CD8-positive, alpha-beta memory T cell (primary cell): Measurements from ENCODE around the gene TRIM47. TPM values are rescaled to one million over a fixed set of nuclear protein-coding genes. Genes with fewer than 3 reads are reported as not detected.
A peak's percentile ranks its signal among the peaks of the same experiment; 100 is the strongest.

Experiments
- CTCF ChIA-PET: fragments of 350-600 bp; sonication (Branson Sonifier 250); formaldehyde crosslinking; loops from one replicate; lab custom pipeline; 2021; ENCODE audit warnings: antibody characterized with exemption; lab: Charles Lee
- POLR2A ChIA-PET: fragments of 350-600 bp; sonication (Branson Sonifier 250); formaldehyde crosslinking; loops from one replicate; lab custom pipeline; 2021; ENCODE audit warnings: antibody characterized with exemption; lab: Charles Lee
- DNase-seq, 5 donors: peaks; one replicate each; pipeline versions ENCODE4 v3.0.0 to v3.0.0-alpha.2; 2020 to 2022; ENCODE audit warnings: mixed read lengths in 1 of 5
- H3K27ac ChIP-seq: one replicate; pipeline ENCODE4 v1.7.0; 2013; ENCODE audit warnings: low read depth, mild to moderate bottlenecking, low read length, moderate library complexity
- H3K27me3 ChIP-seq: 2 replicates; pipeline ENCODE4 v1.7.0; 2013; ENCODE audit warnings: low read length, mild to moderate bottlenecking; ENCODE audit not compliant: insufficient read depth, poor library complexity, severe bottlenecking
- H3K36me3 ChIP-seq: 2 replicates; pipeline ENCODE4 v1.7.0; 2013; ENCODE audit warnings: mild to moderate bottlenecking, low read length, moderate library complexity; ENCODE audit not compliant: insufficient read depth
- H3K4me1 ChIP-seq: 2 replicates; pipeline ENCODE4 v1.7.0; 2013; ENCODE audit warnings: mild to moderate bottlenecking, low read length, moderate library complexity; ENCODE audit not compliant: insufficient read depth
- H3K4me3 ChIP-seq: 2 replicates; pipeline ENCODE4 v1.7.0; 2013; ENCODE audit warnings: mild to moderate bottlenecking, low read length
- H3K9me3 ChIP-seq: 2 replicates; pipeline ENCODE4 v1.7.0; 2013; ENCODE audit warnings: mild to moderate bottlenecking, low read length
- H3K27ac Mint-ChIP-seq, 8 donors: one replicate each; pipeline ENCODE4 v1.8.0; 2020 to 2021; ENCODE audit warnings: mixed read lengths in 8 of 8, mild to moderate bottlenecking in 6 of 8, inconsistent platforms in 3 of 8, moderate library complexity in 3 of 8
- H3K27me3 Mint-ChIP-seq, 2 donors: one replicate each; pipeline ENCODE4 v1.8.0; 2020 to 2021; ENCODE audit warnings: mixed read lengths in 2 of 2, mild to moderate bottlenecking in 1 of 2, moderate library complexity in 1 of 2
- H3K36me3 Mint-ChIP-seq, 3 donors: one replicate each; pipeline ENCODE4 v1.8.0; 2020 to 2021; ENCODE audit warnings: mixed read lengths in 3 of 3, inconsistent platforms in 1 of 3, mild to moderate bottlenecking in 1 of 3
- H3K4me1 Mint-ChIP-seq, 3 donors: one replicate each; pipeline ENCODE4 v1.8.0; 2020 to 2021; ENCODE audit warnings: mixed read lengths in 3 of 3, inconsistent platforms in 1 of 3, mild to moderate bottlenecking in 1 of 3
- H3K4me3 Mint-ChIP-seq, 7 donors: one replicate each; pipeline ENCODE4 v1.8.0; 2020 to 2021; ENCODE audit warnings: mixed read lengths in 7 of 7, mild to moderate bottlenecking in 6 of 7, moderate library complexity in 4 of 7, inconsistent platforms in 2 of 7
- H3K9me3 Mint-ChIP-seq, 5 donors: one replicate each; pipeline ENCODE4 v1.8.0; 2020 to 2022; ENCODE audit warnings: mixed read lengths in 5 of 5, mild to moderate bottlenecking in 3 of 5, moderate library complexity in 2 of 5, inconsistent platforms in 1 of 5
- polyA plus RNA-seq: library from polyadenylated mRNA; unstranded; fragments of 300-500 nt; fragmentation: Illumina TruSeq; gene quantifications from one replicate; pipeline ENCODE4 v1.2.3, GENCODE V29; 2021
- total RNA-seq, 2 experiments: library from RNA; stranded (reverse); gene quantifications; one replicate each; pipeline ENCODE4 v1.2.3, GENCODE V29; 2021

The TRIM47 gene
- total and polyA plus RNA-seq, 3 experiments from 2014 or later: 12.6 to 17.6 (median 14.1) TPM

DNA sequence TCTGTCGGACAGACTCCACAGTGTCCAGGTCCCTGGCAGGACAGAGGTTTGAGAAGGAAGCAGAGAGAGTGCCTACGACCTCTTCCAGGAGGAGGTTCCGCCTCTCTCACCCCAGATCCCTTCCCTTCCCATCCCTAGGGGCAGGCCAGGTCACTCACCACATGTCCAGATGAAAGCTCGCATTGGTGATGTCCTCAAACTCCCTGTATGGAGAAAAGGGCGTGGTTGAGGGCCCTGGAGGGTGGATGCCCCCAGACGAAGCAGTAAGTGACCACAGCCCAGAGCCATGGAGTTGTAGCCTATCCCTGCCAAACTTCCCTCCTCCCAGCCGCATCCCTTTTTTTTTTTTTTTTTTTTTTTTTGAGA, 37.6 kb downstream of the TRIM47 start:
- H3K4me1 Mint-ChIP-seq: peaks cover 5 to 36% (median 9%) of the 10 kb centered on the region in 3 donors
- ChIA-PET POLR2A (interaction anchor here (0.7 to 0.8 kb wide), 2 partner anchors 12 to 64 kb away, joined by 3 to 6 read pairs; no protein-coding TSS in a partner anchor), CTCF (interaction anchor here (1.3 to 1.5 kb wide), 2 partner anchors 26 to 58 kb away, joined by 3 to 4 read pairs; no protein-coding TSS in a partner anchor)
- H3K27me3 Mint-ChIP-seq: no peaks in the 10 kb centered on the region
- peaks cover 0 to 63% (median 0%) of the 10 kb centered on the region in 3 donors for H3K36me3 Mint-ChIP-seq
- H3K27ac ChIP-seq: no peak overlapping the region
- no peaks in the 10 kb centered on the region for H3K9me3 ChIP-seq
- H3K9me3 Mint-ChIP-seq: no peaks in the 10 kb centered on the region
- H3K4me1 ChIP-seq: peaks cover 27% of the 10 kb centered on the region
- H3K4me3 Mint-ChIP-seq: peak overlapping the region in 3 of 7 donors; percentile 43 to 63 (median 56)
- H3K27ac Mint-ChIP-seq: peak overlapping the region in 2 of 8 donors; percentile 33 to 75
- peaks cover 31% of the 10 kb centered on the region for H3K36me3 ChIP-seq
- no peak overlapping the region for H3K4me3 ChIP-seq
- DNase-seq: no peak
- H3K27me3 ChIP-seq: no peaks in the 10 kb centered on the region

DNA sequence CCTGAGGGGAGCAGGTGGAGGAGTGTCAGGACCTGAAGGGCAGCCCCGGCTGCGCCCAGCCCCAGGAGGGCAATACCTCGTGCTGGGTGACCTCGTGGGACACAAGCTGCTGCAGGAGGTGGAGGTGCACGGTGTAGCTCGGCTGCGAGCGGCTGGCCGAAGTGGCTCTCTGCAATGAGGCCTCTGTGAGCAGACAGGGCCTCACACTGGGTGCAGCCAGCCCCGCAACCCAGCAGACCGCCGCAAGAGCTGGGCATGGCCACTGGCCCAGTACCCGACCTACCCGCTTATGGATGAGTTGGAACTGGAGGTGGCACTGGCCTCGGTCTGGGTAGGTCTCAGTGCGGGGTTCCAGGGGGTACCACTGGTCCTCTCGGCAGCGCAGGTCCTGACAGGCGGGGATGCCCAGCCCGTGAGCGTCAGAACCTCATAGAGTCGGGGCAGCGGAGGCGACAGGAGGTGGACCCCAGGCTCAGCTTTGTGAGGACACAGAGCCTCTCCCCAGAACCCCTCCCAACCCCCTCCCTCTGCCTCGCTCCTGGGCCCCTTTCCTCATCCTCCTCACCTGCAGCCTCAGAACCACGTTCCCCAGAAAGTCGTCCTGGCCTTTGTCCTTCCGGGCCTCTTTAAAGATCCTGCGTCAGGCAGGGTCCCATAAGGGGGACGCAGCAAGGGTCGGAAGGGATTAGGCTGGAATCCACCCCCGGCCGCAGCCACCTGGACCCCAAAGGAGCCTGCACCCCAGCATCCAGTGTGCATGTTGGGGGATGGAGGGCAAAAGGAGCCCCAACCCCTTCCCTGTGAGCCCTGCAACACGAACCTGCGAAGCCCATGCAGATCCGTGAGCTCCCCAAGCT, 38.2 kb downstream of the TRIM47 start:
- no peaks in the 10 kb centered on the region for H3K9me3 ChIP-seq
- H3K36me3 ChIP-seq: peaks cover 37% of the 10 kb centered on the region
- Mint-ChIP-seq H3K4me1 (peaks cover 5 to 32% (median 7%) of the 10 kb centered on the region in 3 donors), H3K4me3 (no peak overlapping the region), H3K27ac (peak overlapping the region in 3 of 8 donors; percentile 33 to 52 (median 41)), H3K27me3 (no peaks in the 10 kb centered on the region), H3K36me3 (peaks cover 0 to 60% (median 0%) of the 10 kb centered on the region in 3 donors), H3K9me3 (no peaks in the 10 kb centered on the region)
- no peak for DNase-seq
- no peak overlapping the region for H3K4me3 ChIP-seq
- H3K27ac ChIP-seq: no peak overlapping the region
- H3K27me3 ChIP-seq: no peaks in the 10 kb centered on the region
- ChIA-PET POLR2A (interaction anchor here (0.7 to 1.0 kb wide), 4 partner anchors 8 to 87 kb away, joined by 3 to 7 read pairs (median 4); no protein-coding TSS in a partner anchor), CTCF (interaction anchor here (1.2 to 1.5 kb wide), 3 partner anchors 8 to 57 kb away, joined by 3 to 4 read pairs (median 4); no protein-coding TSS in a partner anchor)
- peaks cover 22% of the 10 kb centered on the region for H3K4me1 ChIP-seq

DNA sequence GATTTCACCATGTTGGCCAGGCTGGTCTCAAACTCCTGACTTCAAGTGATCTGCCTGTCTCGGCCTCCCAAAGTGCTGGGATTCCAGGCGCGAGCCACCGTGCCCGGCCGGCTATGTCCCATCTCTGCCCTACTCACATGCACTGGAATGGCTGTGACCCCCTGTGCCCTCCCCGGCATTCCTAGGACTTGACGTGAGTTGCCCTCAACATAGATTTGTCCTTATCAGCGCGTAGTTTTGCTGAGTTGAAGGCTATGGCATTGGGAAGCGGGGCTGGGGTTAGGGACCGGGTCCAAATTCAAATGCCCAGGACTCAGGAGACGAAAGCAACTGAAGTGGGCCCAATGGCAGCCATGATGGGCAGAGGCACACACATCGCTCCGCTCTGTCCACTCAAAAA, 40.0 kb downstream of the TRIM47 start:
- POLR2A ChIA-PET: no interaction called here
- Mint-ChIP-seq H3K9me3 (no peaks in the 10 kb centered on the region), H3K36me3 (peaks cover 0 to 73% (median 3%) of the 10 kb centered on the region in 3 donors), H3K4me3 (no peak overlapping the region), H3K4me1 (peaks cover 17 to 37% (median 17%) of the 10 kb centered on the region in 3 donors), H3K27ac (peak overlapping the region in 5 of 8 donors; percentile 32 to 93 (median 63)), H3K27me3 (no peaks in the 10 kb centered on the region)
- no peak for DNase-seq
- no peaks in the 10 kb centered on the region for H3K9me3 ChIP-seq
- peaks cover 30% of the 10 kb centered on the region for H3K4me1 ChIP-seq
- no peak overlapping the region for H3K27ac ChIP-seq
- H3K27me3 ChIP-seq: no peaks in the 10 kb centered on the region
- H3K36me3 ChIP-seq: peaks cover 55% of the 10 kb centered on the region
- CTCF ChIA-PET: interaction anchor here (1.6 kb wide), 1 partner anchor 11 kb away, joined by 3 read pairs; no protein-coding TSS in a partner anchor
- no peak overlapping the region for H3K4me3 ChIP-seq

- Histone ChIP-seq H3K9me3 (no peaks in the 10 kb centered on the region), H3K36me3 (peaks cover 56% of the 10 kb centered on the region), H3K4me1 (peaks cover 34% of the 10 kb centered on the region), H3K27me3 (no peaks in the 10 kb centered on the region), H3K27ac (no peak overlapping the region), H3K4me3 (no peak overlapping the region)
- Mint-ChIP-seq H3K4me3 (no peak overlapping the region), H3K9me3 (no peaks in the 10 kb centered on the region), H3K27ac (peak overlapping the region in 6 of 8 donors; percentile 52 to 93 (median 68)), H3K4me1 (peaks cover 18 to 39% (median 22%) of the 10 kb centered on the region in 3 donors), H3K36me3 (peaks cover 0 to 74% (median 4%) of the 10 kb centered on the region in 3 donors), H3K27me3 (no peaks in the 10 kb centered on the region)
- POLR2A ChIA-PET: no interaction called here
- no peak for DNase-seq
- CTCF ChIA-PET: interaction anchor here (1.6 kb wide), 1 partner anchor 12 kb away, joined by 3 read pairs; no protein-coding TSS in a partner anchor
Observed at GRCh38 chr17:75837899-75838298, 40.5 kb downstream of the TRIM47 start.

DNA sequence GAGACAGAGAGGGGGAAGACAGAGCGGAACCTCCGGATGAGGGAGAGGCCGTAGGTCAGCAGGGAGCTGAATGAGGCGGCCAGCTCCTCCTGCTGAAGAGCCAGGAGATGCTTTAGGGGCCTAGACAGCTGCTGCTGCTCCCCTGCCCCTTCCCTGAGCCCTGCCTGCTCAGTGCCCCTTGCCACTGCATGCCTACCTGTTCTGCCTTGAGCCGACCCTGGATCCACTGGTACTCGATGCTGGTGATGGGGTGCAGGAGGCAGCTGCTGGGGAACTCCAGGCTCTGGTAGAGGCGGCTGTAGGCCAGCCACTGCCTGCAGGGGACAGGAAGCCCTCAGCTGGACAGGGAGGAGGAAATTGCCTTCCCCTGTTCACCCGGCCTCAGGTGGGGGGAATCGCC, 41.8 kb downstream of the TRIM47 start:
- peak overlapping the region in 1 of 8 donors; percentile 88 for H3K27ac Mint-ChIP-seq

DNA sequence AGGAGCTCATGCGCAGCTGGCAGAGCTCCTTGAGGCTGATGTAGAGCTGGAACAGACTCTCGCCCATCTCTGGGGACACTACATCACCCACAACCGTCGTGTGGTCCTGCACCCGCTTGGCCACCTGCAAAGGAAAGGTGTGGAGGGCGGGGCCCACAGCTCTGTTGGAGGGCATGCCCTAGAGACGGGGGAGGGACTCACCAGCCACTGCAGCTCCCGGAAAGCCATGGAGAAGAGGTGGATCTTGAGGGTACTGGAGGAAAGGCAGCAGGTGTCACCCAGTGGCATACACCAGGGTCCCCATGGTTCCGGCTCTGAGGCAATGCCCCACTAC, 42.8 kb downstream of the TRIM47 start:
- no peaks in the 10 kb centered on the region for H3K9me3 ChIP-seq
- H3K27me3 ChIP-seq: no peaks in the 10 kb centered on the region
- POLR2A ChIA-PET: interaction anchor here (4.1 kb wide), 1 partner anchor 8 kb away, joined by 18 read pairs; the partner anchor contains the start of gene UNC13D
- H3K4me1 Mint-ChIP-seq: peaks cover 25 to 51% (median 27%) of the 10 kb centered on the region in 3 donors
- no peaks in the 10 kb centered on the region for H3K27me3 Mint-ChIP-seq
- H3K27ac ChIP-seq: no peak overlapping the region
- H3K4me1 ChIP-seq: peaks cover 36% of the 10 kb centered on the region
- H3K36me3 ChIP-seq: peaks cover 47% of the 10 kb centered on the region
- H3K27ac Mint-ChIP-seq: peak overlapping the region in 1 of 8 donors; percentile 64
- peaks cover 0 to 78% (median 4%) of the 10 kb centered on the region in 3 donors for H3K36me3 Mint-ChIP-seq
- DNase-seq: no peak
- H3K4me3 Mint-ChIP-seq: no peak overlapping the region
- CTCF ChIA-PET: interaction anchor here (1.6 kb wide), 1 partner anchor 20 kb away, joined by 5 read pairs; the partner anchor contains the start of gene WBP2
- no peaks in the 10 kb centered on the region for H3K9me3 Mint-ChIP-seq
- no peak overlapping the region for H3K4me3 ChIP-seq

More for the DNA sequence above, 41.8 kb downstream of the TRIM47 start:
- H3K4me3 Mint-ChIP-seq: no peak overlapping the region
- H3K27ac ChIP-seq: no peak overlapping the region
- DNase-seq: no peak
- no peaks in the 10 kb centered on the region for H3K9me3 ChIP-seq
- no peaks in the 10 kb centered on the region for H3K27me3 Mint-ChIP-seq
- CTCF ChIA-PET: interaction anchor here (1.0 to 1.6 kb wide), 3 partner anchors 13 to 83 kb away, joined by 3 to 5 read pairs (median 3); partner anchors contain the start of gene WBP2
- H3K36me3 ChIP-seq: peaks cover 51% of the 10 kb centered on the region
- POLR2A ChIA-PET: interaction anchor here (0.6 to 0.7 kb wide), 2 partner anchors 10 to 33 kb away, joined by 3 to 4 read pairs; no protein-coding TSS in a partner anchor
- H3K27me3 ChIP-seq: no peaks in the 10 kb centered on the region
- peaks cover 36% of the 10 kb centered on the region for H3K4me1 ChIP-seq
- peaks cover 0 to 75% (median 4%) of the 10 kb centered on the region in 3 donors for H3K36me3 Mint-ChIP-seq
- H3K4me1 Mint-ChIP-seq: peaks cover 25 to 47% (median 27%) of the 10 kb centered on the region in 3 donors
- no peak overlapping the region for H3K4me3 ChIP-seq
- no peaks in the 10 kb centered on the region for H3K9me3 Mint-ChIP-seq

DNA sequence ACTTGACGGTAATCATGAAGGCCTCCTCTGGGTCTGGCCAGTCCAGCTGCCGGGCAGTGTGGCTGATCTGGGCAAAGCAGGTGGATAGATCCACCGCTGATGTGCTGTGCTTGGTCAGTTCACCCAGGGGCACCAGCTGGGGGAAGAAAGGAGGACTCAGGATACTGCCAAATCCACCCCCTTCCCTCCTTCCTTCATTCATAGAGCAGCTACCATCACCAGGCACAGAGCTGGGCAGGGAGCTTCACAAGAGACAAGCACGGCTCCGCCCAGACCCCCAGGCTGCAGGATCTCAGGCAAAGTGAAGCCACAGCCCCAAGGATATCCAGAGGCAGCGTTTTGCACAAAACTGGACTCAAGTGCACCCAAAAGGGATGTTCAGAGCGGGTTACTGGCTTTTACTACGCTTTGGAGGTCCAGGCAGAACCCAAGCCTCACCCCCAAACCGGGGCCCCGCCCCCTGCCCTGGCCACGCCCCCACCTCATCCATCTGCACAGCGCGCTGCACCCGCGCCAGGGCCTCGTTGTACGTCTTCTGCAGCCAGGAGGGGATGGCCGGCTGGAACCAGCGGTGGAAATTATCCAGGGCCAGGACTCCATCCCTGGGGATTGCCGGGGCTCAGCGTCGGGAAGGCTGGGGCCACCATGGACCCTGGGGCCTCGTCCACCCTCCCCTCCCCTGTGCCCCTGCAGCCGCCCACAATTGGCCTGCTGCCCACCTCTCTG, 43.3 kb downstream of the TRIM47 start:
- H3K4me1 ChIP-seq: peaks cover 36% of the 10 kb centered on the region
- Mint-ChIP-seq H3K4me3 (peak overlapping the region in 1 of 7 donors; percentile 32), H3K27me3 (no peaks in the 10 kb centered on the region), H3K9me3 (no peaks in the 10 kb centered on the region), H3K27ac (peak overlapping the region in 7 of 8 donors; percentile 50 to 98 (median 81)), H3K4me1 (peaks cover 25 to 51% (median 27%) of the 10 kb centered on the region in 3 donors), H3K36me3 (peaks cover 0 to 79% (median 4%) of the 10 kb centered on the region in 3 donors)
- ChIA-PET CTCF (interaction anchor here (1.6 to 2.9 kb wide), 2 partner anchors 10 to 21 kb away, joined by 5 to 13 read pairs; partner anchors contain the start of genes UNC13D and WBP2), POLR2A (interaction anchor here (1.5 to 4.1 kb wide), 2 partner anchors 8 to 61 kb away, joined by 5 to 18 read pairs; partner anchors contain the start of gene UNC13D)
- DNase-seq: no peak
- H3K27ac ChIP-seq: peak overlapping the region; percentile 7
- peaks cover 42% of the 10 kb centered on the region for H3K36me3 ChIP-seq
- H3K27me3 ChIP-seq: no peaks in the 10 kb centered on the region
- no peak overlapping the region for H3K4me3 ChIP-seq
- no peaks in the 10 kb centered on the region for H3K9me3 ChIP-seq
